KOPT-K1 (cell line): ENCODE results near the gene CDK16.
"Not testable (repeated sequence)": the region's sequence is repeated elsewhere in the genome, so short reads cannot be mapped to it uniquely, and the experiment has no call there.

Source experiments
- H3K27ac ChIP-seq: fragments of 200-600 bp; sonication (generic); 2 replicates; pipeline ENCODE4 v1.5.1; 2016; ENCODE audit warnings: antibody characterized with exemption, mild to moderate bottlenecking, low read depth, low read length; ENCODE audit not compliant: poor library complexity, severe bottlenecking
- H3K36me3 ChIP-seq: fragments of 200-600 bp; sonication (generic); 2 replicates; pipeline ENCODE4 v1.5.1; 2017; ENCODE audit warnings: antibody characterized with exemption, mild to moderate bottlenecking, low read length, moderate library complexity; ENCODE audit not compliant: insufficient read depth
- H3K9me3 ChIP-seq: fragments of 200-600 bp; sonication (generic); 2 replicates; pipeline ENCODE4 v1.5.1; 2017; ENCODE audit warnings: antibody characterized with exemption, low read length, mild to moderate bottlenecking; ENCODE audit not compliant: insufficient read depth, poor library complexity, severe bottlenecking

The CDK16 gene

GRCh38 chrX:47239898-47240545 is 21.5 kb downstream of the CDK16 start:
- Histone ChIP-seq H3K9me3 (no peaks in the 10 kb centered on the region), H3K27ac (no peak overlapping the region), H3K36me3 (peaks cover 73% of the 10 kb centered on the region)

GRCh38 chrX:47240619-47241018 is 22.1 kb downstream of the CDK16 start:
- Histone ChIP-seq H3K27ac (no peak overlapping the region), H3K9me3 (no peaks in the 10 kb centered on the region), H3K36me3 (peaks cover 73% of the 10 kb centered on the region)

GRCh38 chrX:47241201-47242011 is 22.9 kb downstream of the CDK16 start:
- Histone ChIP-seq H3K9me3 (no peaks in the 10 kb centered on the region), H3K36me3 (peaks cover 75% of the 10 kb centered on the region), H3K27ac (no peak overlapping the region)

GRCh38 chrX:47242321-47242720 is 23.8 kb downstream of the CDK16 start:
- Histone ChIP-seq H3K9me3 (no peaks in the 10 kb centered on the region), H3K27ac (no peak overlapping the region), H3K36me3 (peaks cover 83% of the 10 kb centered on the region)

GRCh38 chrX:47243351-47243750 is 24.9 kb downstream of the CDK16 start:
- Histone ChIP-seq H3K9me3 (no peaks in the 10 kb centered on the region), H3K27ac (no peak overlapping the region), H3K36me3 (peaks cover 92% of the 10 kb centered on the region)

- peaks cover 94% of the 10 kb centered on the region for H3K36me3 ChIP-seq
- H3K9me3 ChIP-seq = no peaks in the 10 kb centered on the region
- no peak overlapping the region for H3K27ac ChIP-seq
Observed at GRCh38 chrX:47244676-47245075, 26.2 kb downstream of the CDK16 start.

GRCh38 chrX:47245156-47245555 is 26.7 kb downstream of the CDK16 start:
- peaks cover 89% of the 10 kb centered on the region for H3K36me3 ChIP-seq
- H3K9me3 ChIP-seq = no peaks in the 10 kb centered on the region
- H3K27ac ChIP-seq = no peak overlapping the region

- Histone ChIP-seq H3K9me3 (no peaks in the 10 kb centered on the region), H3K36me3 (peaks cover 67% of the 10 kb centered on the region), H3K27ac (no peak overlapping the region)
Observed at GRCh38 chrX:47247206-47247998, 28.9 kb downstream of the CDK16 start.

GRCh38 chrX:47247999-47248320 is 29.5 kb downstream of the CDK16 start:
- peaks cover 62% of the 10 kb centered on the region for H3K36me3 ChIP-seq

GRCh38 chrX:47248576-47248975 is 30.1 kb downstream of the CDK16 start:
- H3K36me3 ChIP-seq = peaks cover 58% of the 10 kb centered on the region
- H3K9me3 ChIP-seq = no peaks in the 10 kb centered on the region

More at GRCh38 chrX:47247999-47248320, 29.5 kb downstream of the CDK16 start:
- Histone ChIP-seq H3K27ac (no peak overlapping the region), H3K9me3 (no peaks in the 10 kb centered on the region)

GRCh38 chrX:47250017-47250347 is 31.5 kb downstream of the CDK16 start:
- Histone ChIP-seq H3K9me3 (no peaks in the 10 kb centered on the region), H3K27ac (no peak overlapping the region), H3K36me3 (peaks cover 44% of the 10 kb centered on the region)

More at GRCh38 chrX:47248576-47248975, 30.1 kb downstream of the CDK16 start:
- H3K27ac ChIP-seq = no peak overlapping the region

GRCh38 chrX:47257620-47258019 is 39.1 kb downstream of the CDK16 start:
- not testable (repeated sequence) for H3K36me3 ChIP-seq, H3K9me3 ChIP-seq

GRCh38 chrX:47264483-47265173 is 46.1 kb downstream of the CDK16 start:
- Histone ChIP-seq H3K36me3 (no peaks in the 10 kb centered on the region), H3K27ac (no peak overlapping the region), H3K9me3 (no peaks in the 10 kb centered on the region)

More at GRCh38 chrX:47257620-47258019, 39.1 kb downstream of the CDK16 start:
- not testable (repeated sequence) for H3K27ac ChIP-seq

- no peak overlapping the region for H3K27ac ChIP-seq
- H3K36me3 ChIP-seq = no peaks in the 10 kb centered on the region
- no peaks in the 10 kb centered on the region for H3K9me3 ChIP-seq
Observed at GRCh38 chrX:47266643-47267042, 48.2 kb downstream of the CDK16 start.

- Histone ChIP-seq H3K36me3 (no peaks in the 10 kb centered on the region), H3K9me3 (no peaks in the 10 kb centered on the region)
Observed at GRCh38 chrX:47272013-47272408, 53.5 kb downstream of the CDK16 start.

More at GRCh38 chrX:47272013-47272408, 53.5 kb downstream of the CDK16 start:
- no peak overlapping the region for H3K27ac ChIP-seq
